LNCaP clone FGC (cell line): ENCODE measurements around the gene HIVEP3.

Experiments
- DNase-seq: peaks from one replicate; pipeline ENCODE4 v3.0.0-alpha.2; 2011; ENCODE audit warnings: low read depth
- H3K4me3 ChIP-seq: 2 replicates; pipeline ENCODE4 v1.5.1; 2011; ENCODE audit warnings: mild to moderate bottlenecking, low read depth, low read length, control low read depth
- CTCF ChIP-seq: IDR thresholded peaks from 2 replicates; pipeline ENCODE4 v1.5.1; 2012; ENCODE audit warnings: mild to moderate bottlenecking; ENCODE audit not compliant: control insufficient read depth, insufficient read depth; ENCODE audit errors: extremely low read depth

HIVEP3 gene

GRCh38 chr1:41615981-41616380, 302.7 kb downstream of the HIVEP3 start:
- no peak overlapping the region for H3K4me3 ChIP-seq
- no peak for DNase-seq
- TF ChIP-seq CTCF, result no peak

- no peak for DNase-seq
- H3K4me3 ChIP-seq, result no peak overlapping the region
- no peak for TF ChIP-seq CTCF
These were observed 303.4 kb downstream of the HIVEP3 start for GRCh38 chr1:41615316-41615715.

GRCh38 chr1:41614818-41615217, 303.9 kb downstream of the HIVEP3 start:
- no peak overlapping the region for H3K4me3 ChIP-seq
- TF ChIP-seq CTCF, result no peak
- DNase-seq, result no peak

GRCh38 chr1:41613689-41614574, 304.8 kb downstream of the HIVEP3 start:
- DNase-seq, result no peak
- H3K4me3 ChIP-seq, result no peak overlapping the region
- TF ChIP-seq CTCF, result no peak

- no peak overlapping the region for H3K4me3 ChIP-seq
- DNase-seq, result no peak
- TF ChIP-seq CTCF, result no peak
These were observed 305.8 kb downstream of the HIVEP3 start for GRCh38 chr1:41612953-41613352.

- no peak for DNase-seq
- no peak for TF ChIP-seq CTCF
- no peak overlapping the region for H3K4me3 ChIP-seq
These were observed 306.7 kb downstream of the HIVEP3 start for GRCh38 chr1:41611932-41612450.
